ENCODE data around the gene MICAL3.

Gene MICAL3

DNA sequence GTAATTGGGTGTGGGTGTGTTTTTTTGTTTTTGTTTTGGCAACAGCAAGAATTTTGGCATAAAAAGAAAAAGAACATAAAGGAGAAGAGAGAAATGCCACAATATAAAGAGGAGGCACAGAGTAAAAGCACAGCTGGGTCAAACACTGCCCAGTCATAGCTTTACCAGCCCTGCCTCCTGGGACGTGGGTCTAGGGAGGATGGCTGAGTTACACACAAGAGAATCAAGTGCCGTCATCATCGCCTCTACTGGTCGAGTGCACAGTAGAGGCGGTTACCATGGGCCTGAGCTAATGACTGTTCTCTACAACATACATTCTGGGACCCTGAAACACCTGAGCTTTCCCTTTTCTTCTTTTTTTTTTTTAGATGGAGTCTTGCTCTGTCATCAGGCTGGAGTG lies 162.5 kb downstream of the MICAL3 start:
- no peak for TF ChIP-seq POLR2AphosphoS5 (IDR thresholded peaks at IDR 0.05; ENCODE audit: low read depth, low read length)
- no peak for TF ChIP-seq SIN3A (IDR thresholded peaks at IDR 0.05; ENCODE audit: borderline replicate concordance, insufficient read depth, low read length)

- TF ChIP-seq POLR2AphosphoS5 (IDR thresholded peaks at IDR 0.05; ENCODE audit: low read depth, low read length) (no peak), REST (IDR thresholded peaks at IDR 0.05; ENCODE audit: insufficient read depth in 1 of 2, low read depth in 2 of 2, low read length in 2 of 2) (no peak), SIN3A (IDR thresholded peaks at IDR 0.05; ENCODE audit: borderline replicate concordance, insufficient read depth, low read length) (no peak), FOXP2 (optimal IDR thresholded peaks at IDR 0.05; ENCODE audit: borderline replicate concordance, extremely low read depth, extremely low read length, insufficient read depth) (no peak), TAF1 (IDR thresholded peaks at IDR 0.05; ENCODE audit: borderline replicate concordance, insufficient read depth, low read length) (no peak)
These were observed 164.0 kb downstream of the MICAL3 start for GRCh38 chr22:17860220-17860965.

DNA sequence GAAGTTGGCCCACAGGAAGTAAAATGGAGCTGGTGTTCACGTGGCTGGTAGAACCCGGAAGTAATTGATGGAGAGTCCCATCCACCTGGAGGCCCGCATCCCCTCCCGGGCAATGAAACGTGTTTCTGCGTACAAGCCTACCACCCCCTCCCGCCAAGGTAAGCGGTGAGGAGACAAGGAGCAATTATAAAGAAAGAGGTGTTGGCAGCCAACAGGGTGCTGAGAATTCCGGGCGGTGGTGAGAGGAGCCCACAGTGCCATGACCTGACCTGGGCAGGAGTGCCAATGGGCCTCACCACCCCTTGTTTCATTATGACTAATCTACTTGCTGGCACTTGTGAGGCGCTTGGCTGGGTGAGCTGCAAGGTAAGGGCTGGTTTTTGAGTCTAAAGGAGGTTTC lies 166.3 kb downstream of the MICAL3 start:
- TF ChIP-seq REST (IDR thresholded peaks at IDR 0.05; ENCODE audit: insufficient read depth in 1 of 2, low read depth in 2 of 2, low read length in 2 of 2) (no peak), SIN3A (IDR thresholded peaks at IDR 0.05; ENCODE audit: borderline replicate concordance, insufficient read depth, low read length) (no peak), POLR2AphosphoS5 (IDR thresholded peaks at IDR 0.05; ENCODE audit: low read depth, low read length) (no peak), TAF1 (IDR thresholded peaks at IDR 0.05; ENCODE audit: borderline replicate concordance, insufficient read depth, low read length) (no peak), FOXP2 (optimal IDR thresholded peaks at IDR 0.05; ENCODE audit: borderline replicate concordance, extremely low read depth, extremely low read length, insufficient read depth) (no peak)

GRCh38 chr22:17855572-17856290 lies 168.6 kb downstream of the MICAL3 start:
- TF ChIP-seq TAF1 (IDR thresholded peaks at IDR 0.05; ENCODE audit: borderline replicate concordance, insufficient read depth, low read length) = no peak
- no peak for TF ChIP-seq SIN3A (IDR thresholded peaks at IDR 0.05; ENCODE audit: borderline replicate concordance, insufficient read depth, low read length)

- TF ChIP-seq FOXP2 (optimal IDR thresholded peaks at IDR 0.05; ENCODE audit: borderline replicate concordance, extremely low read depth, extremely low read length, insufficient read depth) = no peak
- no peak for TF ChIP-seq TAF1 (IDR thresholded peaks at IDR 0.05; ENCODE audit: borderline replicate concordance, insufficient read depth, low read length)
- no peak for TF ChIP-seq REST (IDR thresholded peaks at IDR 0.05; ENCODE audit: insufficient read depth in 1 of 2, low read depth in 2 of 2, low read length in 2 of 2)
- TF ChIP-seq POLR2AphosphoS5 (IDR thresholded peaks at IDR 0.05; ENCODE audit: low read depth, low read length) = no peak
- TF ChIP-seq SIN3A (IDR thresholded peaks at IDR 0.05; ENCODE audit: borderline replicate concordance, insufficient read depth, low read length) = no peak
These were observed 171.3 kb downstream of the MICAL3 start for GRCh38 chr22:17853073-17853472.

DNA sequence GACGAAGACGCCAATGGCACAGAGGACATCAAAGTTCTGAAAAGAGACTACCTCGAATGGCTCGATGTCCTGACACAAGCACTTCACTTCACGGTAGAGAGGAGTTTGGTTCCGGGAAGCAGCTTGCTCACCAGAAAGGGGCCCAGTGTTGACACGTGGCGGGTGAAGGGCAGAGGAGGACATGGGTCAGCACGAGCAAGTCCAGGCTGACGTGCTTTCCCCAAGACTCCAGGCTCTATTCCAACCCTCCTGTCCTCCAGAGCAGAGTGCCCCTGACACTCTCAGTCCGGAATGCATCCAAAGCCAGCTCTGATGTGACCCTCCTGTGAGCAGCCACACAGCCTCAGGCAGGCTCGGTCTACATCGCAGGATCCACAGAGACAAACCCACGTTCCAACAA lies 172.6 kb downstream of the MICAL3 start:
- TF ChIP-seq REST (IDR thresholded peaks at IDR 0.05; ENCODE audit: insufficient read depth in 1 of 2, low read depth in 2 of 2, low read length in 2 of 2) = no peak
- no peak for TF ChIP-seq SIN3A (IDR thresholded peaks at IDR 0.05; ENCODE audit: borderline replicate concordance, insufficient read depth, low read length)
- no peak for TF ChIP-seq POLR2AphosphoS5 (IDR thresholded peaks at IDR 0.05; ENCODE audit: low read depth, low read length)
- TF ChIP-seq FOXP2 (optimal IDR thresholded peaks at IDR 0.05; ENCODE audit: borderline replicate concordance, extremely low read depth, extremely low read length, insufficient read depth) = no peak
- TF ChIP-seq TAF1 (IDR thresholded peaks at IDR 0.05; ENCODE audit: borderline replicate concordance, insufficient read depth, low read length) = no peak

All from PFSK-1 (cell line).